Cerebellar nuclear complex (tissue), 1 donor: ENCODE measurements around the gene CHMP2A.
"Not testable (repeated sequence)": the region's sequence is repeated elsewhere in the genome, so short reads cannot be mapped to it uniquely, and the experiment has no call there.

Experiments used
- DNase-seq, 2 experiments: peaks; one replicate each; lab custom pipeline; 2025; lab: John Stamatoyannopoulos, UW

Gene CHMP2A

GRCh38 chr19:58554494-58555368, at the start of gene CHMP2A:
CHMP2A (minus strand) TSS chr19:58555105; CDS start chr19:58554212, 893 bp downstream.
- no peak for DNase-seq

DNA sequence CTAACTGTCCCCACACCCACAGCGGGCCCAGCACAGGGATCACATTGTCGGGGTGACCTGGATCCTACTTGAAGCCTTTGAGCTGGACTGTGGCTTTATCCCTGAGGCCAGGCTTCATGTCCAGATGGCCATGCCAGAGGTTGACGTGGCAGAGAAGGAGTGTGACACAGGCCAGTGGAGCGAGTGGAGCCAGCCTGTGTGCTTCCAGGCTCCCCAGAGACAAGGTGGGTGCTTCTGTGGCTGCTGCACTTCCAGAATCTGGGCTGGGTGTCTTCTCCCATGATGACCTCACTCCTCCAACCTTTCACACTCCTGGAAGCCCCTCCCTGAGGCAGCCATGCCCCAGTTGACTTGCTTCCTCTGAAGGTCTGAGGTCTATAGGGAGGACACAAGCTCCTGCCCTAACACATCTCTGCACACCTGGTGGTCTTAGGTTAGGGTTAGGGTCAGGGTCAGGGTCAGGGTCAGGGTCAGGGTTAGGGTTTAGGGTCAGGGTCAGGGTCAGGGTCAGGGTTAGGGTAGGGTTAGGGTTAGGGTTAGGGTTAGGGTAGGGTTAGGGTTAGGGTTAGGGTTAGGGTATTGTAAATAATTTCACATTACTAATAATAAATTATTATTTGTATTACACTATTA, 31.3 kb upstream of the CHMP2A start:
- no peak for DNase-seq

DNA sequence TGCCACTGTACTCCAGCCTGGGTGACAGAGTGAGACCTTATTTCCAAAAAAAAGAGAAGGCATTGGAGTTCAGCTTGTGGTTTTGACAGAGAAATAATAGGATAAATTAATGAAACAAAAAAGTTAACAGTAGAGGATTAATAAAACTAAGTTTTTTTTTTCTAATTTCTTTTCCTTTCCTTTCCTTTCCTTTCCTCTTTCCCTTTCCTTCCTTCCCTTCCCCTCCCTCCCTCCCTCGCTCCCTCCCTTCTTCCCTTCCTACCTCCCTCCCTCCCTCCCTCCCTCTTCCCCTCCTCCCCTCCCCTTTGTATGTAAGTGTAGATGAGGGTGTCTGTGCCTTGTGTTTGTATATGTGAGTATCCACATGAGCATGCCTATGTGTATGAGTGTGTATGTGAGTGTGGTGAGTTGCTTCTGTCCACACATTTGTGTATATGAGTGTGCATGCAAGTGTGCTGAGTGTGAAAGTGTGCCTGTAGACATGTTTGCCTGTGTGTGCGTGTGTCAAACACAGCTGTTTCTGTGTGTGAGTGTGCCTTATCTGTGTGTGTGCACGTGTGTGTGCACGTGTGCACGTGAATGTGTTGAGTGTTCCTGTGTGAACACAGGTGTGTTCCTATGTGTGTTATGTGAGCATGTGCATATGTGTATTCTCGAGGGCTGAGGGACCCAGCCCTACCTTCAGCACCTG, 30.7 kb upstream of the CHMP2A start:
- no peak for DNase-seq

DNA sequence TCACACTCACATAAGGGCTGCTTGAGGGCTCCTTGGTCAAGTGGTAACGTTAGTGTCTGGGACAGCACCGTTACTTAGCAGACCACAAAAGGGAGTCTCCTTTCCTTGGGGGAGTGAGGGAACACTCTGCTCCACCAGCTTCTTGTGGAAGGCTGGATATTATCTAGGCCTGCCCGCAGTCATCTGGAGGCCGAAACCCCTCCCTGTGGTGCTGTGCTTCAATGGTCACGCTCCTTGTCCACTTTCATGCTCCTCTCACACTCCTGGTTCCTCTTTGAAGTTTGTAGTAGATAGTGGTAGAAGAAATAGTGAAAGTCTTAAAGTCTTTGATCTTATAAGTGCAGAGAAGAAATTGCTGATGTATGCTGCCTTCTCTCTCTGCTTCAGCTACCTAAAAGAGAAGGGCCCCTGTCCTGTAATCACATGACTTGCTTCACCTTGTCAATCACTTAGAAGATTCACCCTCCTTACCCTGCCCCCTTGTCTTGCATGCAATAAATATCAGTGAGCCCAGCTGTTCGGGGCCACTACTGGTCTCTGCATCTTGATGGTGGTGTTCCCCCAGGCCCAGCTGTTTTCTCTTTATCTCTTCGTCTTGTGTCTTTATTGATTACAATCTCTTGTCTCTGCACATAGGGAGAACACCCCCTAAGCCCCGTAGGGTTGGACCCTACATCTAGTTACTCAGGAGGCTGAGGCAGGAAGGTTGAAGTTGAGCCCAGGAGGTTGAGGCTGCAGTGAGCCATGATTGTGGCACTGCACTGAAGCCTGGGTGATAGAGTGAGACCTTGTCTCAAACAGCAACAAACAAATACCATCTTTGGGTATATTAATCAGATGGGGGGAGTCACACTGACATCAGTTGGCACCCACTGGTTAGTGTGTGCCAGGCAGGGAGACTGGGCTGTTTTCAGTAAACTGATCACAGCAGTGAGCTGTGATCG, 29.9 kb upstream of the CHMP2A start:
- no peak for DNase-seq

GRCh38 chr19:58582985-58583384, 28.1 kb upstream of the CHMP2A start:
- no peak for DNase-seq

- DNase-seq = no peak
Measured at GRCh38 chr19:58581227-58582141, 26.6 kb upstream of the CHMP2A start.

GRCh38 chr19:58579473-58580142, 24.7 kb upstream of the CHMP2A start:
- DNase-seq = no peak

GRCh38 chr19:58578012-58578925, 23.4 kb upstream of the CHMP2A start:
- no peak for DNase-seq

DNA sequence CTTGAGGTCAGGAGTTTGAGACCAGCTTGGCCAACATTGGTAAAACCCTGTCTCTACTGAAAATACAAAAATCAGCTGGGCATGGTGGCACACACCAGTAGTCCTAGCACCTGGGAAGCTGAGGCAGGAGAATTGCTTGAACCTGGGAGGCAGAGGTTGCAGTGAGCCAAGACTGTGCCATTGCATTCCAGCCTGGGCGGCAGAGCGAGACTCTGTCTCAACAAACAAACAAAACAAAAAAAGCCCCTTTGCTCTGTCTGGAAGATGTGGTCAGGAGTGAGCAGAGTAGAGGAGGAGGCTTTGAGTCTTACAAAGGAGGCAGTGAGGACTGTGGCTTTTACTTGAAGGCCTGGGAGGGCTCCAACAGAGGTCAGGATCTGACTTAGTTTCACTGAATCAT, 22.7 kb upstream of the CHMP2A start:
- not testable (repeated sequence) for DNase-seq

DNA sequence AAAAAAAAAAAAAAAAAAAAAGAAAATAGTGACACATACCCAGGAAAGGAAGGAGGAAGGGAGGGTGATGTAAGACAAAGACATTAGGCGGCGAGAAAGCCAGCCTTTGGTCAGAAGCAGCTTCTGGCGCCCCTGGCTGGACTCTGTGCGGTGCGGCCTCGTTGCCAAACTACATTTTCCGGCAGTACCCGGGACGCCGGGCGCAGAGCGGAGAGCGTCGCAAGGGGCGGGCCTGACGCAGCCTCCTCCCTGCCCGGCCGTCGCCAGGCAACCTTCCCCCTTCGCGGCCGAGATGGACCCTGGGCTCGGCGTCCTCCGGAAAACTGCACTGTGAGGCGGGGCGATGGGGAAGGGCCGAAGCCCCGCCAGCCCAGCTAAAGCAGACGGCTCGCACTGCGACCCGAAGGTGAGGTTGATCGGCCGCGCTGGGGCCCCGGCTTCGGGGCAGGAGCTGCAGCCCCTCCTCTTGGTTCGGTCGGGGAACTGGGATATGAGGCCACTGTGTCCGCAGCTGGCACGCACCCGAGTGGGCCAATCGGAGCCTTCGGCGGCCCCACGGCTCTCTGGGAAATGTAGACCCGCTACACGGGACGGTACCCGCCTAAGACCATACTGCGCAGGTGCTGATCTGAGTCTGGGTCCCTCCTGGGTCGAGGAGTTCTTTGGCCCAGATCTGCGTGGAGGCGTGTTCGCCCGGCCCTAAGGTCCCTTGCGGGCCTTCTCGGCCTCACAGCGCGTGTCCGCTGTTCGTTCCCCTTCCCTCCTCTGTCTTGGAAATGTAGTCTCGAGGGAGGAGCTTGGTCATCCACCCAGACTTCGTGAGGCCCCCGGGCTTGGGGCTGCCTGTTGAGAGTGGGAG, 20.5 kb upstream of the CHMP2A start:
- no peak for DNase-seq

DNA sequence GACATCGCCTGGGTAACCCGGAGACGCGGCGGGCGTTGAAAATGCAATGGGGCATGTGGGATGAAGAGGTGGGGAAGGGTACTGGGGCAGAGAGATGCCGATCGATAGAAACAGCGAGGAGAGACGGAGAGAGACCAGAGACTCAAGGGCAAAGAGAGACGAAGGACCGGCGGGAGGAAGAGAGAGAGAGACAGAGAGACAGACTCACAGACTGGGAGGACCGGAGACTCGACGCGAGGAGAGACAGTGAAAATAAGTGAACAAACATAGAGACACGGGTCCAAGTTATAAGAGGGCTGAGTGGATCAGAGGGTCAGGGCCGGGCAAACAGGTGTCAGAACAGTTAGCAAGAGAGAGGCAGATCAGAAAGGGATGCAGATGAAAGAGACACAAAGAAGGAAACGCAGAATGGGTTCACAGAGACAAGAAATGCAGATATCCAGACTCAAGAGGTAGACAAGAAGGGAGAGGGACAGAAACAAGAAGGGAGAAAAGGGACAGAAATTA, 18.8 kb upstream of the CHMP2A start:
- DNase-seq = no peak

GRCh38 chr19:58572818-58573657, 18.1 kb upstream of the CHMP2A start, which contains the start of gene MZF1:
MZF1 (minus strand) TSS chr19:58573335; CDS start chr19:58571389, 1,946 bp downstream.
- no peak for DNase-seq

- no peak for DNase-seq
Measured at GRCh38 chr19:58572026-58572817, 17.3 kb upstream of the CHMP2A start.

- DNase-seq = no peak
Measured at GRCh38 chr19:58571575-58571947, 16.7 kb upstream of the CHMP2A start.

GRCh38 chr19:58570770-58571574, 16.1 kb upstream of the CHMP2A start:
- DNase-seq = no peak
